D721Med (cell line): ENCODE data around the gene GALNT17.

Experiments used
- DNase-seq: peaks from one replicate; pipeline ENCODE4 v3.0.0; 2011; ENCODE audit warnings: low spot score; ENCODE audit not compliant: insufficient read length
- FAIRE-seq: peaks from 2 replicates; lab custom pipeline; 2011; peaks lifted over from hg19 to GRCh38; lab: Jason Lieb, UNC
- CTCF ChIP-seq: IDR thresholded peaks from 2 replicates; pipeline ENCODE4 v1.5.1; 2012; ENCODE audit warnings: mild to moderate bottlenecking, control low read depth; ENCODE audit not compliant: insufficient read depth; ENCODE audit errors: missing control alignments

Gene GALNT17

GRCh38 chr7:71130031-71130679, 1.8 kb upstream of the GALNT17 start:
- no peak for FAIRE-seq
- TF ChIP-seq CTCF: no peak
- DNase-seq: no peak

GRCh38 chr7:71131256-71132126, 453 bp upstream of the GALNT17 start:
- FAIRE-seq (no peak), DNase-seq (peak; percentile 66)
- TF ChIP-seq CTCF: peak; percentile 11

- no peak for DNase-seq
- no peak for TF ChIP-seq CTCF
- no peak for FAIRE-seq
These were observed 660 bp downstream of the GALNT17 start for GRCh38 chr7:71132377-71133231.

- TF ChIP-seq CTCF: no peak
- FAIRE-seq (no peak), DNase-seq (no peak)
These were observed 1.3 kb downstream of the GALNT17 start for GRCh38 chr7:71133232-71133622.

GRCh38 chr7:71133856-71134255, 1.9 kb downstream of the GALNT17 start:
- no peak for DNase-seq
- TF ChIP-seq CTCF: no peak
- FAIRE-seq: no peak

GRCh38 chr7:71135116-71135515, 3.2 kb downstream of the GALNT17 start:
- DNase-seq (no peak), FAIRE-seq (no peak)
- no peak for TF ChIP-seq CTCF
